HCT116 (cell line): ENCODE measurements around the gene UBE2L5. TPM values are rescaled to one million over a fixed set of nuclear protein-coding genes. Genes with fewer than 3 reads are reported as not detected.

Experiments used
- ATAC-seq: fragments of 200-7000 bp; cut with Tn5 transposase; 2 replicates; pipeline ENCODE4 v1.9.1; 2020; ENCODE audit warnings: mild to moderate bottlenecking, moderate library complexity
- BruUV-seq: library from RNA; stranded (reverse); fragments of 400-500 nt; replicated peaks from 2 replicates; lab custom pipeline; 2021; lab: Mats Ljungman, UMichigan
- CTCF ChIA-PET: fragments of 300-600 bp; sonication (Branson Sonifier 250); formaldehyde crosslinking; loops from one replicate; lab custom pipeline; 2021; ENCODE audit warnings: antibody characterized with exemption; lab: Charles Lee
- POLR2A ChIA-PET: fragments of 300-600, 350-600 bp; sonication (Branson Sonifier 250); formaldehyde crosslinking; loops from one replicate; lab custom pipeline; 2021; ENCODE audit warnings: antibody characterized with exemption; lab: Charles Lee
- RAD21 ChIA-PET, 2 experiments: fragments of 300-600 bp; sonication (Branson Sonifier 250); formaldehyde crosslinking; loops; one replicate each; lab custom pipeline; 2023; ENCODE audit warnings: low total read pairs in 2 of 2; ENCODE audit not compliant: uncharacterized antibody in 2 of 2, unreplicated experiment in 2 of 2, low non-redundant PET in 1 of 2; lab: Charles Lee
- DNase-seq: peaks from one replicate; pipeline ENCODE4 v3.0.0-alpha.2; 2010; ENCODE audit warnings: low read depth, low spot score
- H2AFZ ChIP-seq: fragments of 200-600 bp; shearing (Covaris generic), sonication (generic); 2 replicates; pipeline ENCODE4 v1.6.1; 2017; ENCODE audit warnings: low read depth, mixed run types, mixed read lengths, antibody characterized with exemption, low read length; ENCODE audit not compliant: poor library complexity, severe bottlenecking
- H3K27ac ChIP-seq: 2 replicates; pipeline ENCODE4 v1.5.1; 2012; ENCODE audit warnings: low read depth, low read length
- H3K27me3 ChIP-seq: fragments of 200-600 bp; sonication (generic); 2 replicates; pipeline ENCODE4 v1.6.1; 2016; ENCODE audit warnings: mixed run types, low read length, mixed read lengths; ENCODE audit not compliant: insufficient read depth
- H3K36me3 ChIP-seq, 2 experiments: fragments of 200-500 bp in 1 of 2; fragments of 200-600 bp in 1 of 2; sonication (Bioruptor generic) in 1 of 2; sonication (generic) in 1 of 2; 2 replicates each; pipeline versions ENCODE4 v1.5.1 to v1.6.1; 2014 to 2016; ENCODE audit warnings: low read length in 2 of 2, inconsistent platforms in 1 of 2, mixed read lengths in 1 of 2, mixed run types in 1 of 2; ENCODE audit not compliant: insufficient read depth in 2 of 2, control insufficient read depth in 1 of 2
- H3K4me1 ChIP-seq, 2 experiments: fragments of 200-600 bp in 1 of 2; sonication (generic) in 1 of 2; 2 replicates each; pipeline versions ENCODE4 v1.5.1 to v1.6.1; 2012 to 2017; ENCODE audit warnings: low read length in 2 of 2, inconsistent platforms in 1 of 2, mild to moderate bottlenecking in 1 of 2, mixed read lengths in 1 of 2, mixed run types in 1 of 2, moderate library complexity in 1 of 2; ENCODE audit not compliant: insufficient read depth in 2 of 2, control insufficient read depth in 1 of 2
- H3K4me2 ChIP-seq: fragments of 200-600 bp; sonication (generic); 2 replicates; pipeline ENCODE4 v1.6.1; 2017; ENCODE audit warnings: mixed run types, low read length, mixed read lengths
- H3K4me3 ChIP-seq, 2 experiments: fragments of 200-600 bp in 1 of 2; sonication (generic) in 1 of 2; replicated peaks in 1 of 2; 2 replicates each; pipeline ENCODE4 v1.5.1; 2011 to 2016; ENCODE audit warnings: low read length in 2 of 2, control low read depth in 1 of 2, low read depth in 1 of 2, mild to moderate bottlenecking in 1 of 2, mixed read lengths in 1 of 2, mixed run types in 1 of 2
- H3K79me2 ChIP-seq: fragments of 200-600 bp; sonication (generic); 2 replicates; pipeline ENCODE4 v1.6.1; 2017; ENCODE audit warnings: mild to moderate bottlenecking, mixed run types, low read length, moderate library complexity, mixed read lengths; ENCODE audit not compliant: insufficient read depth
- H3K9ac ChIP-seq: fragments of 200-600 bp; sonication (generic); 2 replicates; pipeline ENCODE4 v1.6.1; 2016; ENCODE audit warnings: low read length, mixed read lengths
- H3K9me2 ChIP-seq: fragments of 200-600 bp; sonication (generic), shearing (Covaris generic); 2 replicates; pipeline ENCODE4 v1.6.1; 2017; ENCODE audit warnings: mixed run types, mild to moderate bottlenecking, moderate library complexity; ENCODE audit not compliant: insufficient read depth
- H3K9me3 ChIP-seq, 2 experiments: fragments of 200-500 bp in 1 of 2; fragments of 200-600 bp in 1 of 2; sonication (Bioruptor generic) in 1 of 2; sonication (generic) in 1 of 2; 2 replicates each; pipeline ENCODE4 v1.6.1; 2014 to 2017; ENCODE audit warnings: low read length in 2 of 2, mixed read lengths in 2 of 2, inconsistent platforms in 1 of 2, low read depth in 1 of 2, mild to moderate bottlenecking in 1 of 2, mixed run types in 1 of 2, moderate library complexity in 1 of 2; ENCODE audit not compliant: control insufficient read depth in 1 of 2, insufficient read depth in 1 of 2
- H4K20me1 ChIP-seq: fragments of 200-600 bp; sonication (generic), shearing (Covaris generic); 2 replicates; pipeline ENCODE4 v1.6.1; 2017; ENCODE audit warnings: mixed run types, mild to moderate bottlenecking, moderate library complexity; ENCODE audit not compliant: insufficient read depth
- ELF1 ChIP-seq: IDR thresholded peaks from 2 replicates; pipeline ENCODE4 v1.6.1; 2012; ENCODE audit warnings: low read depth, borderline replicate concordance
- EZH2 ChIP-seq: fragments of 200-600 bp; sonication (generic); IDR thresholded peaks from 2 replicates; pipeline ENCODE4 v1.6.1; 2017; ENCODE audit warnings: antibody characterized with exemption, mixed run types
- REST ChIP-seq: IDR thresholded peaks from 2 replicates; pipeline ENCODE4 v1.6.1; 2012; ENCODE audit warnings: low read depth
- SIN3A ChIP-seq: IDR thresholded peaks from 2 replicates; pipeline ENCODE4 v1.6.1; 2012; ENCODE audit warnings: low read depth
- TCF7L2 ChIP-seq: IDR thresholded peaks from 2 replicates; pipeline ENCODE4 v1.7.0; 2011; ENCODE audit warnings: borderline replicate concordance, inconsistent platforms; ENCODE audit not compliant: insufficient read depth, insufficient read length; ENCODE audit errors: extremely low read depth
- ZFX ChIP-seq: fragments of 450-650 bp; IDR thresholded peaks from 2 replicates; pipeline ENCODE4 v1.6.1; 2017
- intact Hi-C: fragments of 100-400 bp; cut with micrococcal nuclease; formaldehyde crosslinking; loops from 2 replicates; pipeline ENCODE4 v1.10.0; 2022
- total RNA-seq: library from RNA; stranded (reverse); gene quantifications from one replicate; pipeline ENCODE4 v1.2.1, GENCODE V29; 2021; ENCODE audit not compliant: unreplicated experiment
- TF ChIP-seq, protein P1 (sequence below): IDR thresholded peaks from 2 replicates; pipeline ENCODE4 v1.6.1; 2012
- TF ChIP-seq, protein P2 (sequence below): IDR thresholded peaks from 2 replicates; pipeline ENCODE4 v1.6.1; 2012
- TF ChIP-seq, protein P3 (sequence below): IDR thresholded peaks from 2 replicates; pipeline ENCODE4 v1.6.1; 2011; ENCODE audit warnings: mild to moderate bottlenecking, low read length, moderate library complexity; ENCODE audit not compliant: insufficient replicate concordance; ENCODE audit errors: extremely low read depth

Gene UBE2L5
- total RNA-seq, 1 experiment from 2014 or later = 0.15 TPM

- CTCF ChIA-PET = interaction anchor here (0.6 kb wide), 1 partner anchor 10 kb away, joined by 4 read pairs; no protein-coding TSS in a partner anchor
- intact Hi-C loops = no loop called here
- Histone ChIP-seq H3K27ac (no peak overlapping the region), H3K36me3 (no peaks in the 10 kb centered on the region), H4K20me1 (no peaks in the 10 kb centered on the region), H3K4me2 (no peak overlapping the region), H3K9me3 (no peaks in the 10 kb centered on the region), H3K79me2 (no peaks in the 10 kb centered on the region), H3K27me3 (no peaks in the 10 kb centered on the region), H3K4me3 (no peak overlapping the region), H3K9ac (no peak overlapping the region), H2AFZ (no peak overlapping the region), H3K9me2 (no peaks in the 10 kb centered on the region), H3K4me1 (peaks cover 0 to 12% of the 10 kb centered on the region in 2 experiments; a peak in 3 of 4 replicates)
- DNase-seq (no peak), ATAC-seq (no peak)
- RAD21 ChIA-PET = no interaction called here
- TF ChIP-seq REST = no peak
- TF ChIP-seq ELF1 = no peak
- TF ChIP-seq, protein P1, sequence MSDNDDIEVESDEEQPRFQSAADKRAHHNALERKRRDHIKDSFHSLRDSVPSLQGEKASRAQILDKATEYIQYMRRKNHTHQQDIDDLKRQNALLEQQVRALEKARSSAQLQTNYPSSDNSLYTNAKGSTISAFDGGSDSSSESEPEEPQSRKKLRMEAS = no peak
- no peak for TF ChIP-seq ZFX
- no peak for TF ChIP-seq EZH2
- TF ChIP-seq, protein P2, sequence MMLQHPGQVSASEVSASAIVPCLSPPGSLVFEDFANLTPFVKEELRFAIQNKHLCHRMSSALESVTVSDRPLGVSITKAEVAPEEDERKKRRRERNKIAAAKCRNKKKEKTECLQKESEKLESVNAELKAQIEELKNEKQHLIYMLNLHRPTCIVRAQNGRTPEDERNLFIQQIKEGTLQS = no peak
- TF ChIP-seq SIN3A = no peak
- no peak for TF ChIP-seq TCF7L2
- TF ChIP-seq, protein P3, sequence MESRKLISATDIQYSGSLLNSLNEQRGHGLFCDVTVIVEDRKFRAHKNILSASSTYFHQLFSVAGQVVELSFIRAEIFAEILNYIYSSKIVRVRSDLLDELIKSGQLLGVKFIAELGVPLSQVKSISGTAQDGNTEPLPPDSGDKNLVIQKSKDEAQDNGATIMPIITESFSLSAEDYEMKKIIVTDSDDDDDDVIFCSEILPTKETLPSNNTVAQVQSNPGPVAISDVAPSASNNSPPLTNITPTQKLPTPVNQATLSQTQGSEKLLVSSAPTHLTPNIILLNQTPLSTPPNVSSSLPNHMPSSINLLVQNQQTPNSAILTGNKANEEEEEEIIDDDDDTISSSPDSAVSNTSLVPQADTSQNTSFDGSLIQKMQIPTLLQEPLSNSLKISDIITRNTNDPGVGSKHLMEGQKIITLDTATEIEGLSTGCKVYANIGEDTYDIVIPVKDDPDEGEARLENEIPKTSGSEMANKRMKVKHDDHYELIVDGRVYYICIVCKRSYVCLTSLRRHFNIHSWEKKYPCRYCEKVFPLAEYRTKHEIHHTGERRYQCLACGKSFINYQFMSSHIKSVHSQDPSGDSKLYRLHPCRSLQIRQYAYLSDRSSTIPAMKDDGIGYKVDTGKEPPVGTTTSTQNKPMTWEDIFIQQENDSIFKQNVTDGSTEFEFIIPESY = no peak
- BruUV-seq = no TSS peak
- POLR2A ChIA-PET = interaction anchor here (0.6 kb wide), 2 partner anchors 16 to 60 kb away, joined by 3 to 4 read pairs; no protein-coding TSS in a partner anchor
Observed at GRCh38 chr13:30378191-30378590, 44.1 kb upstream of the UBE2L5 start.
